Hepatic stellate cell (primary cell): ENCODE data around the gene TMEM81.

Experiments used
- DNase-seq: peaks from one replicate; pipeline ENCODE4 v3.0.0; 2011; ENCODE audit warnings: low spot score

The TMEM81 gene

DNA sequence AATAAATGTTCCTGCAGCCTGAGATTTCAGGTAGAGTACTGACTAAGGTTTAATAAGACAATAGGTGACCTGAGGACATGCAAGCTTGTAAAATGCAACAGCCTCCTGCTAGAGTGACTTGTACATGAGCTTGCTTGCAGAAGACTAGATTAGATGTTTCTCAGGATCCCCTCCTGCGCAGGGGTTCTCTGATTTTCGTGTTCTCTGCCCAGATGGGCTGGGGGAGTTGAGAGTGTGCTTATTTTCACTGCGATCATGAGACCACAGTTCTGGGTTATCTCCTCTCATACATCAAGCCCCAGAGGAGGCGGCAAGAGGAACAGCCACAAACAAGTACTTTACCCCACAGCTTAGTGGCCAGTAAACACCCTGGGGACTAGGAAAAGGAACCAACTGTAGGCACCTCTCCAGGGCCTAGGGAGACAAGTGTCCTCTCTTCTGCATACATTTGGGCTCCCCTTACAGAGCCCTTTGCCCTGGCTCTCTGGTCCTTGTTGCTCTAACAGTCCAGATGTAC is 8.0 kb downstream of the TMEM81 start:
- DNase-seq = peak; percentile 2

DNA sequence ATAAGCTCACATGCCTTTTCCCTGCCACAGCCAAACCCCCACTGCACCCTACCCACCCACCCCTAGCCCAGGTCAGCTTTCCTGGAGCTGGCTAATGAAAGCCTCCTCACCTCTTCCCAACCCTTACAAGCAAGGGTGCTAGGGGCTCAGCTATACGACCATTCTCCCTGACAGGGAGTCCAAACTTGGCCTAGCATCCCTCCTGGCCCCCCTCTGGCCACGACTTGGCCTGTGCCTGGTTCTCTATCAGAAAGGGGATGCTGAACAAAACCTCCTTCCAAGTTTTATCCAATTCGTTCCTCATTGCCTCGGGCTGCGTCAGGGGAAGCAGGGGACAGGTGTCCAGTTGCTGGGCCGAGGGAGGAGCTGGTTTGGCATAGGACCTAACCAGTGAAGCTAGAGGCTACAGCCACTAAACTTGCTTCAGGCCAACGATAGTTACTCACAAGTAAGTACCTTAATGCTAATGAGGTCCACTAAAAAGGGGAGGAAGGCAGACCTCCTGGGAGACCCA is 8.6 kb downstream of the TMEM81 start:
- no peak for DNase-seq

DNA sequence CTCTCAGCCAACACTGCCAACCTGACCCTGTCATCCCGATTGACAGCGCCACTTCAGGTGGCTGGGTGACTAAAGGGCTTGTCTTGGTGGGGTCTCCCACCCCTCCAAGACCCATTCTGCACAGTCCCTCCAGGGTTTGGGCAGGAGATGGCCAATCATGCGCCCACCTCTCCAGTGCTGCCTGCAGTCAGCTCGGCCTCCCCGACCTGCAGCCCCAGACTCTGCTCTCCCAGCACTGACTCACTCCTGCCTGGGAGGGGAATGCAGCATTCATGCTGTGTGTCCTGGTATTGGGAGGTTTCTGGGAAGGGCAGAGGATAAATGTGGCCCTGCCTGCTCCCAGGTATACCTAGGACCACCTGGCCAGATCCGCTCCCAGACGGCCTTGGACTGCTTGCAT is 9.7 kb downstream of the TMEM81 start:
- DNase-seq = peak; percentile 19

DNA sequence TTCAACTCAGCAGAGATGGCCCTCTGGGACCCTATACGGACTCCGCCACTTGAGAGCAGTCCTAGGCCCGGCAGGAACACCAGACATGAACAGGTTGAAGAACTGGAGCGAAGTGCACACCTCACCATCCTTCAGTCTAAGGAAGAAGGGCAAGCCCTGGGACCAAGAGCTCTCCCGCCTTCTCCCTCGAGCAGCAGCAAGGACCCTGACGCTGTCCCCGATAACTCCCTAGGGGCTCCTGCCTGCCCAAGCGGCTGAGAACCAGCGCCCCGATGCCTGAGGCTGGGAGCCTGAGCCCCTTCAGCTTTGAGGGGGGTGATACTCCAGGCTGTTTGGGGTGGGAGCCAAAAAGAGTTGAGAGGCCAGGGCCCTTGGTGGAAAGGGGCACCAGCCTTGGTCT is 10.2 kb downstream of the TMEM81 start:
- DNase-seq = no peak

DNA sequence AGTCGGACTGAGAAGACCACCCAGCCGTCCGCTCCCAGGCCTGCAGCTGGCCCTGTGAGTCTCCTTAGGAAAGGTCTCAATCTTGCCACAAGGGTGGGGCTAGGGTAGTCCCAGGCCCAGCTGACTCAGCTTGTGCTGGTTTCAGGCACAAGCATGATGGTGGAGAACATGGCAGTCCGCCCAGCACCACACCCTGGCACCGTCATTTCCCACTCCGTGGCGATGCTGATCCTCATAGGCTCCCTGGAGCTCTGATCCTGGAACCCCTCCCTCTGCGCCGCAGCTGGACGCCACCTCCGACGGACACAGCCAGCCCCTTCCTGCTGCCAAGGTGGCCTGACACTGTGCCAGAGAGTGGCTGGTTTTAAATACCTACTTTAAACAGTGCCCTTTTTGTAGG is 10.7 kb downstream of the TMEM81 start:
- DNase-seq = peak; percentile 2

DNA sequence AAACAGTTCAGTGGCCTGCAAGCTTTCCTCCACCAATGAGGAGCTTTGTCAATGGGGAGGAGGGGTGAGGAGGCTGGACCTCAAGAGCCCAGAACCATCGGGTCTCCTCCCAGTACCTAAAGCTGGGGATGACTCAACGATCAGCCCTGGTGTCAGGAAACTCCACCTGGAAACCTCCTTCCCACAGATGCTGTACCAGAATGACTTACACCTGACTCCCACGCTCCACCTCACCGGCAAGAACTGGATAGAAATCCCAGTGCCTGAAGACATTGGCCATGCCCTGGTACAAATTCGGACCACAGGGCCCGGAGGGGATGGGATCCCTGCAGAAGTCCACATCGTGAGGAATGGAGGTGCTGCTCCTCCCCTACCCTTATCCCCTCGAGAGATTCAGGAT is 11.4 kb downstream of the TMEM81 start:
- DNase-seq = peak; percentile 5

DNA sequence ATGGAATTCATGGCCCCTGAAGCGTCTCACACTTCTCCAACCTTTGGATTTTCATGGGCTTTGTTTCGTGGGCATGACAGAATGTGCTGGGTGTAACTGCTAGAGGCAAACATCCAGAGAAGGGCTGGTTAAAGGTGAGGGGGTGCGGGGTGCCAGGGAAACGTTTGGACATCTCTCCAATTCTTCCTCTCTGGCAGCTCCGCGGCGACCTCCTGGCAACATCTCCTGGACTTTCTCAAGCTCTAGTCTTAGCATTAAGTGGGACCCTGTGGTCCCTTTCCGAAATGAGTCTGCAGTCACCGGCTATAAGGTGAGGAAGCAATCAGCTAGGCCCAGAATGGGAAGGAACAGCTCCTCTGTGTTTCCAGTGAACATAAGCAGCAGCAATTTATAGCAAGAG is 12.0 kb downstream of the TMEM81 start:
- no peak for DNase-seq

DNA sequence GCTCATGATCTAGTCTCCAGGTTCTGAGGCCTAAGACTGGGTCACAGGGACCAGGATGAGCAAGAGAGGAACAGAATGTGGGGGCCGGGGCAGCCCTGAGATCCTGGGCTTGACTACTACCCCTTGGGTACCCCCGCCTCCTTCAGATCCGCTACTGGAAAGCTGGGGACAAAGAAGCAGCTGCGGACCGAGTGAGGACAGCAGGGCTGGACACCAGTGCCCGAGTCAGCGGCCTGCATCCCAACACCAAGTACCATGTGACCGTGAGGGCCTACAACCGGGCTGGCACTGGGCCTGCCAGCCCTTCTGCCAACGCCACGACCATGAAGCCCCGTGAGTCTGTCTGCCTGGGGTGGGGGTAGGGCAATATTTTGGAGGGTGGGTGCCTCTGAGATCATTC is 12.5 kb downstream of the TMEM81 start:
- DNase-seq = no peak

DNA sequence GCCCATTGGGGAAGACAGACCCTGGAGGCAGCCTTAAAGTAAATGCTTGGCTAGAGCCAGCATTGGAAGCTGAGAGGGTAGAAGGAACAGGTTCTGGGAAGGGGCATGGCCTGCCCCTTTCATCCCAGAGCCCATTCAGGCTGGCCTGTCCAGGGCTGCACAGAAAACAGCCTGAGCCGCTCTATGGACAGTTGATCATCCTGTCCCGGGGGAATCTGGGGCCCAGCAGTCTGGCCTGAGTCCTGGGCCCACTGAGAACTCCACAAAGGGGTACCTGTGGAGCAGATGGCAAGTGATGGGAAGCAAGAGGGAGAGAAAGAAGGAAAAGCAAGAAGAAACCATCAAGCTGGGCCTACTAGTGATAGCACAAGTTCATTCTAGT is 13.2 kb downstream of the TMEM81 start:
- DNase-seq = no peak

DNA sequence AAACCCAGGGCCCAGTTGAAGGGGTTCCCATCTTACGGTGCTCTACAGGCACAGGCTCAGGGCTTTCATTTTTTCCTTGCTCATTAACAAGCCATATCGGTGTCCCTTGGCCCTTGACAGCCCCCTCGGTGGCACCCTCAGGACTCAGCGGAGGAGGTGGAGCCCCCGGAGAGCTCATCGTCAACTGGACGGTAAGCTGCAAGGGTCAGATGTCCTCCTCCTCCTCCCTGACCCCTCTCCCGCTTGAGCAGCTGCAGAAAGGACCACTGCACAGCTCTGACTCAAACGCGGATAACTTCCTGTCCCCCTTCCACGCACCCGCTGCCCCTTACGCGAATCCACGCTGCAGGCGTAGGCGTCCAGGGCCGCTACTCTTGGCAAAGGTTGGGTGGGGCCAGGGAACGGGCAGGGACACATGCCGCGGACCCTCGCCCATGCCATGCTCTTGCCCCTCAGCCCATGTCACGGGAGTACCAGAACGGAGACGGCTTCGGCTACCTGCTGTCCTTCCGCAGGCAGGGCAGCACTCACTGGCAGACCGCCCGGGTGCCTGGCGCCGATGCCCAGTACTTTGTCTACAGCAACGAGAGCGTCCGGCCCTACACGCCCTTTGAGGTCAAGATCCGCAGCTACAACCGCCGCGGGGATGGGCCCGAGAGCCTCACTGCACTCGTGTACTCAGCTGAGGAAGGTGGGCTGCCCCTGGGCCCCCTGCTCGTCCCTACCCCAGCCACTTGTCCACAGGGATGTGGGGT is 14.7 kb downstream of the TMEM81 start:
- no peak for DNase-seq

DNA sequence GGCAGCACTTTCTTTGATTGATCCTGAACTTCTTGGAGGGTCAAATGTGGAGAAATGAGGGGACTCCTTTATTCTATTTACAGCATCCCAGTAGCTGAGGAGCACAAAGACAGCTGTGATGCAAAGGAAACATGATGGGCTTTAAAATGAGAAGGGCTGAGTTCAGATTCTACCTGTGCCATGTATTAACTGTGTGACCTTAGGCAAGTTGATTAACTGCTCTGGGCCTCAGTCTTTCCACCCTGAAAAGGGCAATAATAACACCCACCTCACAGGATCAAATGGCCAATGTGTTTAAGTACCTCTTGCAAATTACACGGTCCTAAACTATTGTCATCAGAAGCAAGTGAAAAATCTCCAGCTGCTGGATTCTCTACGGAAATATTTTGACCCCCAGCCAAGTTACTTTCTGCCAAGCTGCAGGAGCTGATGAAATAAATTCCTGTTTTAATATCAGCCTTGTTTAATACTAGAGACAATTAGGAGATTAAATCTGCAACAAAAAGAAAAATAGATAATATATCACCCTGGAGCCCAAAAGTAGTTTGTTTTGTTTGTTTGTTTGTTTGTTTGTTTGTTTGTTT is 15.7 kb downstream of the TMEM81 start:
- no peak for DNase-seq

DNA sequence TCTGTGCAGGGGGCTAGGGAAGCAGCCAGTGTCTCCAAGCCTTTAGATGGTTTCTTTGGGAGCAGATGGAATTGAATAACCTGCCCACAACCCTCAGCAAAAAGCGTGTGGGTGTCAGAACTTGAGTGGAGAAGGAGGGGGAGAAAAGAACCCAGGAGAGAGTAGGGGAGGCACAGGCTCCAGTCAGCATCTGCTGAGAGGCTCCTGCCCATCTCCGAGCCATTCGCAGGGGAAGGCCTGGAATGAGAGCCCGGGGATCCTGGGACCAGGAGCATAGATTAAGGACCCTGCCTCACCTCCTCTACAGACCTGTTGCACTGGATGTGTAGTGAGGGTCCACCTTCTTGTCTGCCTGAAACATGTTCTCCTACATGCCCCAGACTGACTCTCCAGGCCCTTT is 16.3 kb downstream of the TMEM81 start:
- no peak for DNase-seq

DNA sequence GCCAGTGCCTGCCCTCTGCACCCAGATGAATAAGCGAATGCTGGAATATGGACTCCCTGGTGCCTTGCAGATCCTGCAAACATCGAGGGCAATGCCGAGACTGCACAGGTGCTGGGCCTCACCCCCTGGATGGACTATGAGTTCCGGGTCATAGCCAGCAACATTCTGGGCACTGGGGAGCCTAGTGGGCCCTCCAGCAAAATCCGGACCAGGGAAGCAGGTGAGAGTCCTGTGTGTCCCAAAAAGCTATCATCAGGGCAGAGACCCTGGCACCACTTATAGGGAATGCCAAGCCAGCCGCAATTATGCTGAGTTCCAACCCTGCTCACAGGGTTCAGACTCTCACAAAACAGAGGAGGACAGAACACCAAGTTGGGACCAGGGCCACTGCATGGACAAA is 17.2 kb downstream of the TMEM81 start:
- no peak for DNase-seq

DNA sequence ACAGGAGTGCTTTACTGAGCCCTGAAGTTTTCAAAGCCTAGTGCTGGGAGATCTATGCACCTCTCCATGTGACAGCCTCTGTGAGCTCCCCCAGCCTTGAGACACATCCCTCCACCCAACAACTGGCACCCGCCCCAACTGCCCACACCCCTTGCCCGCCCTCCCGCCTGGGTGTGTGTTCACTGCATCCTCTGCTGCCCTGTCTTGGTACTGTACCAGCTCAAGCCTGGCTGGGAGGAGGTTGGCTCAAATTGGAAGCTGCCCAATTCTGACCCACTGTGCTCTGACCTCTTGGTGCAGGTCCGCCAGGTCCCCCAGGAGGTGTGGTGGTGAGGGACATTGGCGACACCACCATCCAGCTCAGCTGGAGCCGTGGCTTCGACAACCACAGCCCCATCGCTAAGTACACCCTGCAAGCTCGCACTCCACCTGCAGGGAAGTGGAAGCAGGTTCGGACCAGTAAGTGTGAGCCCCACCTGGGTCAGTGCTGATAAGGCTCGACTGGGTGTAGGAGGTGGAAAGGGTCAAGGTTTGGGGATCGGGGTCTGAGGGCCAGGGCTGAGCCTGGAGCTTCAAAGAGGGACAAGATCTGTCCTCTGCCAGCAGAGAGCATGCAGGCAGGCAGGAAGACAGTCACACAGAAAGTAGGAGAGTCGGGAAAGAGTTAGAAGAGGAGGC is 18.0 kb downstream of the TMEM81 start:
- no peak for DNase-seq

DNA sequence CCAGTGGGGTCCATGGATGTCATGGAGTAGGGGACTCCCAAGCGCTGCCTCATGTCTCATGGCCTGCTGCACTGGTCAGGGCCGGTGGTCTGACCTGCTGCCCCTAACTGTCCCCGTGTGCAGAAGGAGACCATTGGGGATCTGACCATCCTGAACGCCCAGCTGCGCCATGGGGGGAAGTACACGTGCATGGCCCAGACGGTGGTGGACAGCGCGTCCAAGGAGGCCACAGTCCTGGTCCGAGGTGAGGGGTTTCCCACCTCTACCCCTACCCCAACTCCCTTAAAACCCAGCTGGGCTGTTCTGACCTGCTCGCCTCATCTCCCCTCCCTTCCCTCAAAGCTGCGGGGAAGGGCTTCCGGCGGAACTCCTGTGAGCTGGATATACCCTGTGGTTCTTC is 18.6 kb downstream of the TMEM81 start:
- no peak for DNase-seq

DNA sequence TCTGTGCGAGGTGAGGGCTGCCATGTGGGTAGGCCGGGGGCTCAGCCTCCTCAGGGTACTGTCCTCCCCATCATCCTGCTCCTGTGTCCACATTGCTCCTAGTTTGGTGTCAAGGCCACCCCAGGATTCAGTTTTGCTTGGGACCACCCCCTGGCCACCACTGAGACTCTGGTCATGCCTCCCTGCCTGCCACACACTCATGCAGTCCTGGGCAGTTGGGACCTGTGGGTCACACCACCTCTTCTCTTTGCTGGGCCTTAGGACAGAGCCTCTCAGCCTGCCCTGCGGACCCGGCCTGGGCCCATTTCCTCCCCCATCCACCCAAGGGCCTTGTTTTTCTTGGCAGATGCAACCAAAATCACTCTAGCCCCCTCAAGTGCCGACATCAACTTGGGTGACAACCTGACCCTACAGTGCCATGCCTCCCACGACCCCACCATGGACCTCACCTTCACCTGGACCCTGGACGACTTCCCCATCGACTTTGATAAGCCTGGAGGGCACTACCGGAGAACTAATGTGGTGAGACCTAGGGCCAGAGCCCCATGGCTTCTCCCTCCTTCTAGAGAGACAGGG is 19.4 kb downstream of the TMEM81 start:
- no peak for DNase-seq

DNA sequence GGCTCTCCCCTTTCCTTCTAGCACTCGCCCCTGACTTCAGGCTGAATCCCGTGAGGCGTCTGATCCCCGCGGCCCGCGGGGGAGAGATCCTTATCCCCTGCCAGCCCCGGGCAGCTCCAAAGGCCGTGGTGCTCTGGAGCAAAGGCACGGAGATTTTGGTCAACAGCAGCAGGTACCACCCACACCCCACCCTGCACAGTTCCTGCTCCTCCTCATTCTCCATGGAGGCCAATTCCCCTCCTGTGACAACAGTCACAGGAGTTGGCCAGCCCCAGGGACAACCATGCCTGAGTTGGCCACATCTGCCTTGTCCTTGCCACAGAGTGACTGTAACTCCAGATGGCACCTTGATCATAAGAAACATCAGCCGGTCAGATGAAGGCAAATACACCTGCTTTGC is 20.0 kb downstream of the TMEM81 start:
- no peak for DNase-seq

DNA sequence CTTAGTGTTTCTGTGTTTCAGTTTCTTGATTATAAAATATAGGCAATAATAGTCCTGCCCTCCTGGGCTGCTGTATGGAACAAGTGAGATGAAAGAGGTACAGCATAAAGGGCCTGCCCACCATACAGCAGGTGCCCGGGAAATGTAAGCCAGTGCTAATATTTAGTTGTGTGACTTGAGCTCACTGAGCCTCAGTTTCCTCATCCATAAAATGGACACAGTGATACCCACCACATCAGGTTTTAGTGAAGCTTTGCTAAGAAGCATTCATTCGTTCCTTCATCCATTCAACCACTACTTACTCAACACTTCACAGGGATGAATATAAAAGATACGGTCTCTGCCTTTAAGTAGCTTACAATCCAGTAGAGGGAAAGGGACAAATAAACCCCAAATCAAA is 21.4 kb downstream of the TMEM81 start:
- DNase-seq = no peak

DNA sequence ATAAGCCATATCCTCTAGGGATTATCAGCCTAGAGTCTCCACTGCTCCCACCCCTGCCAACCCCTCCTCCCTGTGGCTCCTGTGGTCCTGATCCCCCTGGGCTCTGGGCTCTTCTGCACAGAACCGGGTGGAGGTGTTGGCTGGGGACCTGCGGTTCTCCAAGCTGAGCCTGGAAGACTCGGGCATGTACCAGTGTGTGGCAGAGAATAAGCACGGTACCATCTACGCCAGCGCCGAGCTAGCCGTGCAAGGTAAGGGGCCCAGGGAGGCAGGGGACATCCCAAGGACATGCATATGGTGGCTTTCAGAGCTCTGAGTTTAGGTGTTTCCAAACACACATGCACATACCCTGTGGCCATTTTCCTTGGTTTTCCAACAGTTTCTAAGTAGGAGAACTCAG is 21.9 kb downstream of the TMEM81 start:
- DNase-seq = no peak

DNA sequence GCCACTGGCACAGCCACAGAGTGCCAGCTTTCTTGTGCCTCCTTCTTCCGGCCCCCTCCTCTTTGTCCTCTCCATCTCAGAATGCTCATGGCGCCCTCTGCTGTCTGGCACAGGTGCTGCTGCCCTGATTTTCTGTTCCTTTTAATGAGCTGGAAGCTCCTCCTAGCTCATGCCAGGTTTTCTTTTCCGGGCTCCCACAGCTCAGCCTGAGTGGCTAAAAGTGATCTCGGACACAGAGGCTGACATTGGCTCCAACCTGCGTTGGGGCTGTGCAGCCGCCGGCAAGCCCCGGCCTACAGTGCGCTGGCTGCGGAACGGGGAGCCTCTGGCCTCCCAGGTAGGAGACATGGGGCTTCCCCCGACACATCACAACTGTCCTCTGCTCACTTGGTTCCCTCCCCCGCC is 22.6 kb downstream of the TMEM81 start:
- peak; percentile 81 for DNase-seq

DNA sequence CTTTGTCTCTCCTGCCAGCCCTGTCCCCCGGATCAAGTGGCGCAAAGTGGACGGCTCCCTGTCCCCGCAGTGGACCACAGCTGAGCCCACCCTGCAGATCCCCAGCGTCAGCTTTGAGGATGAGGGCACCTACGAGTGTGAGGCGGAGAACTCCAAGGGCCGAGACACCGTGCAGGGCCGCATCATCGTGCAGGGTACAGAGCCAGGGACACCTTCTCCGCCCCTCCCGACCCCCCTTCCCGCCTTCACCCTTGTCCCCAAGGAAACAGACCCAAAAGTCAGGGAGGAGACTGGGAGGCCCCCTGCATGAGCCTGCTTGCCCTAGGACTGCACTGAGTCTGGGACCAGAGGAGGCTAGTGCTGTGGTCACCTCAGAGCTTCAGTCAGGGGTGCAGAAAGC is 23.0 kb downstream of the TMEM81 start:
- DNase-seq = no peak

DNA sequence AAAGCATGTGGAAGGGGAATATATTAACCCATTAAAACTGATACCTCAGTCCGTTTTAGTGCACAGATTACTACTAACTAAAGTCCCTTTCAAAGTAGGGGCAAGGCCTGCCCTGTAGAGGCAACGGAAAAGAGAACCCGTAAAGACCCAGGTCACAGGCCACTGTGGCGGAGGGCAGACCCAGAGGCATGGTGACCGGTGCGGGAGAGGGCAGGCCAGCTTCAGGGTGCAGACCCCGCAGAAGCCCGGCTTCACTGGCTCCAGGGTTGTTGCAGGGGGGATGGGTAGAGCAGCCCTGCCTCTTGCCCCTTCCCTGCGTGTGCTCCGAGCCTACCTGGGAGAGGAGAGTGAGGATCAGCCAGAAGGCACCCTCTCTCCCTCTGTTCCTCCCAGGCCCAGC is 23.5 kb downstream of the TMEM81 start:
- no peak for DNase-seq

DNA sequence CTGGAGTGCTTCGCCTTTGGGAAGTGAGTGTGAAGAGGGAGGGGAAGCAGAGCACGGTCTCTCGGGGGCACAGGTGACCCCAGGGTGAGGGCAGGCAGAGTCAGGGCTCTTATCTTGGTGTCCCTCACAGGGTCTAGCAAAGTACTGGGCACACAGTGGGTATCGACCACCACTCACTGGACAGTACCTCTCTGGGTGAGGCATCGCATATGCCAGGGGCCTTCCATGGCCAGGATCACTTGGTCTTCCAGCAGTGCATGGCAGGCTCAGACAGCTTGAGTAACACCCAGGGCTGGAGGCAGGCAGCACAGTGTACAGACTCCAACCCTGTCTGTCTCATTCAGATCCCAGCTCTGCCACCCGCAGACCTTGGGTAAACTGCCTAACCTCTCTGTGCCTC is 24.6 kb downstream of the TMEM81 start:
- no peak for DNase-seq
